DOHH2 (cell line): ENCODE measurements around the gene AFG1L.

Experiments used
- EZH2phosphoT487 ChIP-seq: fragments of 200-600 bp; sonication (generic); IDR thresholded peaks from 2 replicates; pipeline ENCODE4 v1.6.1; 2017; ENCODE audit warnings: borderline replicate concordance, mild to moderate bottlenecking, antibody characterized with exemption, low read length, moderate library complexity, mixed read lengths
- TF ChIP-seq, protein P1 (sequence below): fragments of 200-600 bp; sonication (generic); IDR thresholded peaks from one replicate; pipeline ENCODE4 v1.5.1; 2014; ENCODE audit warnings: antibody characterized with exemption, mild to moderate bottlenecking, low read depth, low read length; ENCODE audit not compliant: poor library complexity, severe bottlenecking

DNA sequence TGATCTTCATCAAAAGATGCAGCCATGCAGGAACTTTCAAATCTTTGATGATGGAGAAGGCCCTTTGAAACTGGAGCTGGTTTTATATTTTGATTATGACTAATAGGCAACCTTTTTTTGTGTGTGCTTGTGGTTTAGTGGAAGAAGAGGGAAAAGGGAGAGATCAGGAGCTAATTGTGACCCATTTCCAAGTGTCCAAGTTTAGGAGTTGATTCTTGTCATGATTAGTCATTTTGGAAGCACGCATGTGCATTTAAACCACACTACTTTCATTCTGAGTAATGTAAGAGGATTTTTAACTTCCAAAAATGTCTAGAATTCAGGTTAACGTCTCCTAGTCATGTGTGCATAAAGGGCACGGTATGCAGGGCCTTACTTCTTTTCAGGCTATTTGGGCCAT is 269.3 kb downstream of the AFG1L start:
- TF ChIP-seq, protein P1, sequence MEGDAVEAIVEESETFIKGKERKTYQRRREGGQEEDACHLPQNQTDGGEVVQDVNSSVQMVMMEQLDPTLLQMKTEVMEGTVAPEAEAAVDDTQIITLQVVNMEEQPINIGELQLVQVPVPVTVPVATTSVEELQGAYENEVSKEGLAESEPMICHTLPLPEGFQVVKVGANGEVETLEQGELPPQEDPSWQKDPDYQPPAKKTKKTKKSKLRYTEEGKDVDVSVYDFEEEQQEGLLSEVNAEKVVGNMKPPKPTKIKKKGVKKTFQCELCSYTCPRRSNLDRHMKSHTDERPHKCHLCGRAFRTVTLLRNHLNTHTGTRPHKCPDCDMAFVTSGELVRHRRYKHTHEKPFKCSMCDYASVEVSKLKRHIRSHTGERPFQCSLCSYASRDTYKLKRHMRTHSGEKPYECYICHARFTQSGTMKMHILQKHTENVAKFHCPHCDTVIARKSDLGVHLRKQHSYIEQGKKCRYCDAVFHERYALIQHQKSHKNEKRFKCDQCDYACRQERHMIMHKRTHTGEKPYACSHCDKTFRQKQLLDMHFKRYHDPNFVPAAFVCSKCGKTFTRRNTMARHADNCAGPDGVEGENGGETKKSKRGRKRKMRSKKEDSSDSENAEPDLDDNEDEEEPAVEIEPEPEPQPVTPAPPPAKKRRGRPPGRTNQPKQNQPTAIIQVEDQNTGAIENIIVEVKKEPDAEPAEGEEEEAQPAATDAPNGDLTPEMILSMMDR, result no peak
- no peak for TF ChIP-seq EZH2phosphoT487
